HG02970 (cell line): ENCODE measurements around the gene PTPRA.
"Not testable (repeated sequence)": the region's sequence is repeated elsewhere in the genome, so short reads cannot be mapped to it uniquely, and the experiment has no call there.

ENCODE experiments used
- ATAC-seq: cut with Tn5 transposase; IDR thresholded peaks from one replicate; pipeline ENCODE4 v1.9.1; 2021; ENCODE audit warnings: mild to moderate bottlenecking, moderate library complexity, moderate number of reproducible peaks; ENCODE audit not compliant: unreplicated experiment, low FRiP score

PTPRA gene

DNA sequence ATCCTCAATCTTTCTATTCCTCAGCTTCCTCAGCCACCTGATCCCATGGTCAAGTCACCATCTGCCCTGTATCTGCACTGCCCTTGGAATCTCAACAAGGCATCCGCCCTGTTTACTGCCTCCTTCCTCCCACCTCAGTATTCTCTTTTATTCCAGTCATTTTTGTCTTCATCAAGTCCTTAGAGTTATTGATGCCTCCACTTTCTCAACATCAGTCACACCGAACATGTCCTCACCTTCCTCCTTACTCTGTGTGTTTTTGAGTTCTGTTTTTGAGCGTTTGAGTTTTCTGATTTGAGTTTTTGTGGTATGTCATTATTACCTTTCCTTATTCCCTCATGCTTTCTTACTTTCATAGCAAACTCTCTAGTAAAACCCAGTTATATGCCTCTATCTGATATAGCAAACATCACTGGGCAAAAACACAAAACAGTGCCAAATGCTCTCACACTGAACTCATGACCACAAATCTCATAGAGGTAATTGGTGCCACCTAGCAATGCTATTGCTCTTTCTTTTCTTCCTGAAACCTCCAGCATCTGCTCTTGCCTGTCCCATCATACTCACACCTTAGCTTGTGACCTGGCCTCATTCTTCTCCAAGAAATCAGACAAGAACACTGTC is 158.4 kb downstream of the PTPRA start:
- ATAC-seq = no peak

DNA sequence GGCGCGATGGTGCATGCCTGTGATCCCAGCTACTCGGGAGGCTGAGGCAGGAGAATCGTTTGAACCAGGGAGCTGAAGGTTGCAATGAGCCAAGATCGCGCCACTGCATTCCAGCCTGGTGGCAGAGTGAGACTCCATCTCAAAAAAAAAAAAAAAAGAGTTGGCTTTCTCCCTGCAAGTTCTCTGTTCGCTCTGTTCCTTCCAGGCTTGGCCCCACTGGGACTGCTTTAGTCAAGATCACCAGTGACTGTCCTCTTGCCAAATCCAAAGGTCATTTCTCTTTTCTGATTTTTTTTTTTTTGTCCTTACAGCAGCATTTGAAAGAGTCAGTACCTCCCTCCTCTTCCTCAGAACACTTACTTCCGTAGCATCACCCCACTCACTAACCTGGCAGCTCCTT is 159.3 kb downstream of the PTPRA start:
- no peak for ATAC-seq

DNA sequence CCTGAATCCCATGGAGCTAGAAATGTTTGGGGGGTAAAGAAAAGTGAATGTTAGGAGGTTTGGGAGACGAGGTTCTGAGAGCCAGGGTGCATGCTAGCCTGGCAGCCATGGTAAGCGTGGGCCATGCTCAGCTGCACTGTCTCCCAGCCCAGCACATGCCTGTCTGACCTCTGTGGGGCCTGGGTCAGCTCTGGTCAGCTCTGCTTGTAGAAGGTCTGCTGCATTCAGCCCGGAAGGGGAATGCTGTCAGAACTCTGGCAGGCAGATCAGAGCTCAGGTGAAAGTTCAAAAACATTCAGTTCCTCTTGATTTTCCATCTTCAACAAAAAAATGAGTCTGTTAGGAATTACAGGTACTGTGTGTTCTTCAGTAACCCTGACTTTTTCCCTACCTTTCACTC is 164.4 kb downstream of the PTPRA start:
- no peak for ATAC-seq

DNA sequence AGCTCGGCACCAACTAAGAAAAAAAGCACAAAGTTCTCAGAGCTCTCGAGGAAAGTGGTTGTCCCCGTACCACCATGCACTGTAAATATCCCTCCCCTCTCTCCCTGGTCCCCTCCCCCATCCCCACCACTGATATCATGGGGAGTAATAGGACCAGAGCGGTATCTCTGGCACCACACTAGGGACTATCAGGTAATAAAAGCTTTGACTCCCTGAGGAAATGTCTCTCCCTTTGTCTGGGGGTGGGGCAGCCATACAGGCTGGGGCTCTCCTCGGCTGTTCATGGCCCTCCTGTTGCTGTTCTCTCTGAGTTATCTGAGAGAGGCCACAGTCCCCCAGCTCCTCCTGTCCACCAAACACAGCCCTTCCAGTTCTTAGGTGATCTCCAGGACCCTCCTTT is 165.2 kb downstream of the PTPRA start:
- ATAC-seq = no peak

DNA sequence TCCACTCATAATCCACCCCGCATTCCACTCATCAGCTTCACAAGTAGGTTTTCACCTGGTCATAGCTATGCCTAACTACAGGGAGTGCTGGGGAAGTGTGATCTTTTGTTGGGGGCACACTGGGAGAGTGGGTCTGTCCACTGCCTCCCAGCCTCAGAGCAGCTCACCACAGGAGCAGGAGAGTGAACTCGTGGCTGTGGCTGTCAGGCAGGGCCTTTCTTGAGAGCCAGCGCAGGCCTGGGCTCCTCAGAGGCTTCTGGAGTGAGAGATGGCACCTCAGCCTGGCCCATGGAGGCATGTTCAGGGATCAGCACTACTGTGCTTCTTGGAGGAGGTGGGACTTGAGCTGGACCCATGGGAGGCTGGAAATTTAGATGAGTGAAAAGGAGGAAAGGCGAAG is 166.1 kb downstream of the PTPRA start:
- no peak for ATAC-seq

DNA sequence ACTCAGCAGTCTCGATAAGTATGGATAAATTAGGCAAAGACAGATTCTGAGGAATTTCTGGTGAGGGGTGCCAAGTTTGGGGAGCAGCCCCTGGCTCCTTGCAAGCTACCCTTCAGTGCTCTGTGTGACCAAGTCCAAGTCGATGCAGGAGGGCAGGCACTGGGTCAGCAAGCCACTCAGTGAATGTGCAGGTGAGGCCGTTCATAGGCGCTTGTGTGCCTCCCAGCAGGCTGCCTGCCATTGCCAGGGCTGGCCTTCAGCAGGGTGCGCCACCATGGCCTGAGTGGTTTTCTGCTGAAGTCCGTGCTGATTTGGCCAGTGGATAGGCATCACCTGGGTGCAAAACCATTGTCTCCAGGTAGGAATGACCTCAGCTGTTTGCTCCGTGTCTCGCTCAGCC is 166.8 kb downstream of the PTPRA start:
- ATAC-seq = no peak

DNA sequence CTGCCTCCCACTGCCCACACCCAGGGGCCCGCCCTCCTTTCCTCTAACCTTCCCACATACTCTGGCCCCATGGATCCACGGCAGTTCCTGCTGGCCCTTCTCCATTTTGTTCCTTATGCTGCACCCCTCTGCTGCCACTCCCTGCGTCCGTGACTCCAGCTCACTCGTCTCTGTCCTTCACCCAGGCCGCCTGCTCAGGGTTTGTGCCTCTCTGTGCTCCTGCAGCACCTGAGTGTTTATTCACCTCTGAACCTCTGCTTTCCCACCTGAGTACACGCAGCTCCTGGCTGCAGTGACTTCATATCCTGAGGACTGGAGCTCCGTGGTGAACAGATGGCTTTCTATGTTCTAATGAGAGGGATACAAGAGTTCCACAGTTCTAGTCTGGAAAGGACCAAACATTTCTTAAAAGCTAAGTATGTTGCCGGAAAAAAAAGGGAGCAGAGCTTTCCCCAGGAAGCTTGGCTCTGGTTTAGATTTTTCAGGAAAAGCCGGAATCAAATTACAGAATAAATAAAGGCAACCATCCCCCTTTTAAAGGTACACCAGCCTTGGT is 168.7 kb downstream of the PTPRA start:
- no peak for ATAC-seq

DNA sequence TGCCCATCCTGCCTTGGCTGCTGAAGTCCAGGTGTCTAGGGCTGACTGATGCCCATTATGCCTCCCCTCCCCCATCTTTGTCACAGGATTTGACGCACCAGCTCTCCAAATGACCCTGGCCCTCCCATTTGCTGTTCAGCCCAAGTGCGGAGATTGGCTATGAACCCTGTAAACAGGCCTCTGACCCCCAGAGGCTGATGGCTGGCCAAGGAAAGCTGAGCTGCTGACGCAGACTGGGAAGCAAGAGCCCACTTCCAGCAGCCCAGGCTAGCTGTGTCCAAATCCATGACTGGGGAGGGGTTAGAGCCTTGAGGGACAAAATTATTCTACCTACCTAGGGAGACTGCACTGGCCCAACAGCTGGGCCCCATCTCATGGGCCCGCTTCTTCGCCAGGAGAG is 169.3 kb downstream of the PTPRA start:
- ATAC-seq = no peak

DNA sequence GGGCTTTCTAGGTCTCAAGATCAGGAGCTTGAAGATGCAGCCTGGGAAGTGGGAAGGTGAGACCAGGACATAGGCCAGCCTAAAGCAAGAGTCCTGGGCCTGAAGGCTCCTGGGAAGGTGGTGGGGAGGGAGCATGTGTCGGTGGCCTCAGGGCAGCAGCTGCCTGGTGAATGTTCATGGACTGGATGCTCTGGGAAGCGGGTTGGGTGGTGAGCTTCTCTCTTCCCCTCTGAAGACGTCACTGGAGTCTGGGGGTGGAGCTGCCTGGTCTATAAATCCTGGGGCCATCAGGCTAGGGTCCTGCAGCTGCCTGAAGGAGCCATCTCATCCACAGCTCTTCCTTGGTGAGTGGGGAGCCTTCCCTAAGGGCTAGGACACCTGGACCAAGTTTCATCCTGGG is 170.0 kb downstream of the PTPRA start, which contains the start of gene GNRH2:
Gene GNRH2, plus strand, starts transcription at position 301 of the 400 bp plus-strand sequence. CDS start 793 bp downstream, outside the sequence.
- no peak for ATAC-seq

DNA sequence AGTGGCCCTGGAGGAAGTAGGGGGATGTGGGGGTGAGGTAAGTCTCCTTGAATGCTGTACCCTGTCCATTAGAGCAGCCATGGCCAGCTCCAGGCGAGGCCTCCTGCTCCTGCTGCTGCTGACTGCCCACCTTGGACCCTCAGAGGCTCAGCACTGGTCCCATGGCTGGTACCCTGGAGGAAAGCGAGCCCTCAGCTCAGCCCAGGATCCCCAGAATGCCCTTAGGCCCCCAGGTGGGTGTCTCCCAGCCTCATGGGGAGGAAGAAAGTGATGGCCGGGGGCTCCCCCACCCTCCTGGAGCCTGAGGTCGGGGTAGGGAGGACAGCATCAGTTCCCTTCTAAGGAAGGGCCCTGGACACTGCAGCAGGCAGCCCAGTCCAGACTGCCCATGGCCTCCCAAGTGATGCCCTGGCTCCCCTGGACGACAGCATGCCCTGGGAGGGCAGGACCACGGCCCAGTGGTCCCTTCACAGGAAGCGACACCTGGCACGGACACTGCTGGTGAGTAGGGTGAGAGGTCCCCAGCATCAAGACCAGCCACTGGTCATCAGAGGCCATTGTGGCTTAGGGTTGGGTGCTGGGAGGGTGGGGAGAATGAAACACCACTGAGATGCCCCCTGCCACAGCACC is 171.2 kb downstream of the PTPRA start:
- no peak for ATAC-seq

DNA sequence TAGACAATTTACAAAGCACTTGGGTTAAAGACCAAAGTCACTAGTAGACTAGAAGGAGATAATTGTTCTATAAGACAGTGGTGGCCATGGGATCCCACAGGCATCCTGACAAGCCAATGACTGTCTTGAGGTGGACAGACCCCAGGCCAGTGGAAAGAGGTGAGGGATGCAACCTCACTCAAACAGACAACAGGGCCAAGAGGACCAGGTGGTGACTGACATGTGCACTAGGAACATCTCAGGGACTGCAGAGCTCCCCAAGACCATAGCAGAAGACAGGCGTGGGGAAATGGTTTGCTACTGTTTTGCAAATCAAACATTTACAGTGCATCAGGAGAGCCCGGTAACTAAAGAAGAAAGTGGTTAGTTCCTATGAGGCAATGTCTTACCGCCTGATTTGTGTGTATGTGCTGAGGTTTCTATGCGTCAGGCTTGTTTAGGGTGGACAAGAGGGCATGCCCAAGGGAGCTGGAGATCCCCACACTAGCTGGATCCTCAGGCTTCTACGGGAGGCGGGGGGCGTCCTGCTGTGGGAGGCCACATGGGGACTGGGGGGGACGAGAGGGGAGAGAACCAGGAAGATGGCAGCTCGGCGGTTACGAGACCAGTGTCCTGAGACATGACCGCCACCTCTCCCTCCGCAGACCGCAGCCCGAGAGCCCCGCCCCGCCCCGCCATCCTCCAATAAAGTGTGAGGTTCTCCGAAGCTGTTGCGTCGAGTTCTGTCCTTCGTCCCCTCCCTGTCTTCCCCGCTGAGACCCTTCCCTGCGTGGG is 171.9 kb downstream of the PTPRA start:
- ATAC-seq = peak; percentile 36

DNA sequence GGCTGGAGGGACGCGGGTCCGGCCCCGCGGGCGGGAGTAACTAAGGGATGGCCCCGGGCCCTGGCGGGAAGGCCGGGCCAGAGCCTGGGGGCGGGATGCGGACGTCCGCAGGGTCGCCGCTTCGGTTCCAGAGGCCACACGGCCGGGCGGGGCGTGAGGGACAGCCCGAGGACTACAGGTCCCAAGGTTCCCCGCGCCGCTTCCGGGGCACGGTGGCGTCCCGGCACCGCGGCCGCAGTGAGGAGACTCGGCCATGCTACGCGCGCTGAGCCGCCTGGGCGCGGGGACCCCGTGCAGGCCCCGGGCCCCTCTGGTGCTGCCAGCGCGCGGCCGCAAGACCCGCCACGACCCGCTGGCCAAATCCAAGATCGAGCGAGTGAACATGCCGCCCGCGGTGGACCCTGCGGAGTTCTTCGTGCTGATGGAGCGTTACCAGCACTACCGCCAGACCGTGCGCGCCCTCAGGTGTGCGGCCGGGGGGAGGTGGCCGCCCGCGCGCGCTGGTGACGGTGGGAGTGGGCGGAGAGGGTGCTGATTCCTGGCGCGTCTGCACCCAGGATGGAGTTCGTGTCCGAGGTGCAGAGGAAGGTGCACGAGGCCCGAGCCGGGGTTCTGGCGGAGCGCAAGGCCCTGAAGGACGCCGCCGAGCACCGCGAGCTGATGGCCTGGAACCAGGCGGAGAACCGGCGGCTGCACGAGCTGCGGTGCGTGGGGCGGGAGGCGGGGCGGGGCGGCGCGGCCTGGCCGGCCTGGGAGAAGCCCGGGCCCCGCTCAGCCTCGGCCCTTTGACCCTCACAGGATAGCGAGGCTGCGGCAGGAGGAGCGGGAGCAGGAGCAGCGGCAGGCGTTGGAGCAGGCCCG is 172.8 kb downstream of the PTPRA start, which contains the start of gene MRPS26:
Gene MRPS26, plus strand, starts transcription at position 237 of the 861 bp plus-strand sequence. Its CDS starts 17 bp downstream, at position 254.
- ATAC-seq = peak; percentile 73

DNA sequence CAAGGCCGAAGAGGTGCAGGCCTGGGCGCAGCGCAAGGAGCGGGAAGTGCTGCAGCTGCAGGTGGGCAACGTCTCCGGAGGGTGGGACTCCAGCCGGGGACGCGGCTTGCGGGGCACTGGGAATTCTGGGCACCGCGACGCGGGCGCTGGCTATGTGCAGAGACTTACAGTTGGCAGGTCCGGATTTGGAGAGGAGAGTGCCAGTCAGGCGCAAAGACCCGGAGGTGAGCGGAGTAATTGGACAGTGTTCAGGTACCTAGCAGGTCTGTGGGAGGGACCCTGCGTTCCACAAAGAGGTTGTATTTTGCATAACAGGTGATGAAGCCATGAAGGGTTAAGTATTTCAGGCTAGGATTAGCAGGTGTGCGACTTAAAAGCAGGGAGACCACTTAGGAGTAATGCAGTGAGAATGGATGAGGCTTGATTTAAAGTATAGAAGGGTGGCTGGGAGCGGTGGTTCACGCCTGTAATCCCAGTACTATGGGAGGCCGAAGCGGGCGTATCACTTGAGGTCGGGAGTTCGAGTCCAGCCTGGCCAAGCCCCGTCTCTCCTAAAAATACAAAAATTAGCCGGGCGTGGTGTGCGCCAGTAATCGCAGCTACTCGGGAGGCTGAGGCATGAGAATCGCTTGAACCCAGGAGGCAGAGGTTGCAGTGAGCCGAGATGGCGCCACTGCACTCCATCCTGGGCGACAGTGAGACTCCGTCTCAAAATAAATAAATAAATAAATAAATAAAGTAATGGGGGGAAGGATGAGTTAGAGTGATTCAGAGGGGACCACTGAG is 173.6 kb downstream of the PTPRA start:
- no peak for ATAC-seq

DNA sequence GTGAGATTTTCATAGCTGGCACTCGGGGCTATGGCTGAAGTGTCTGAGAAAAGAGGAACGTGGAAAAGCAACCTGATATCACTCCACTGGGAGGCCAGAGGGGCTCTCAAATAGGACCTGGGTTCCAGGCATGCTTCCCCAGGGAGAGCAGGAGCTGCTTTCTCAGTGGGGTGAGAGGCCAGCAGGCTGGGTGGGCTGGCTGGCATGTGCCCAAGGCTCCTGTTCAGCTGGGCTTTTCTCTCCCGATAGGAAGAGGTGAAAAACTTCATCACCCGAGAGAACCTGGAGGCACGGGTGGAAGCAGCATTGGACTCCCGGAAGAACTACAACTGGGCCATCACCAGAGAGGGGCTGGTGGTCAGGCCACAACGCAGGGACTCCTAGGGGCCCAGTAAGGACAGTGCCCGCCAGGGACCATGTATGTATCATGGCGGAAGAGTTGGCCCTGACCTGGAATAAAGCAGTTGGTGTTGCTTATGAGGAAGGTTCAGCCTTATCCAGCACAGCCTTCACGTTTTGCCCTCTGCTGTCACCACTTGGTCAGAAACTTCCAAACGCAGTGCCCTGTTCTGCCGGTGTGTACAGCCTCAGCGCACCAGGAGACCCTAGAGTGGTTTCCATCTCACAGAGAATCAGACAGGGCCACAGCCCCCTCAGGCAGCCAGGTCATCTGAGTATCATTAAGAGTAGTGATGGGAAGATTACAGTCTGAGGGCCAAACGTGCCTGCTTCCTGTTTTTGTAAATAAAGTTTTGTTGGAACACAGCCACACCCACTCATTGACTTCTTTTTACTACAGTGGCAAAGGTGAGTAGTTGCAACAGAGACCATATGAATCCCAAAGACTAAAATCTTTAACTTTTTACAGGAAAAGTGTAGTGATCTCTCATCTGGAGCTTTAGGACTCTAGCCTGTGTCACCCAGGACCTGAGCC is 174.5 kb downstream of the PTPRA start:
- ATAC-seq = no peak

DNA sequence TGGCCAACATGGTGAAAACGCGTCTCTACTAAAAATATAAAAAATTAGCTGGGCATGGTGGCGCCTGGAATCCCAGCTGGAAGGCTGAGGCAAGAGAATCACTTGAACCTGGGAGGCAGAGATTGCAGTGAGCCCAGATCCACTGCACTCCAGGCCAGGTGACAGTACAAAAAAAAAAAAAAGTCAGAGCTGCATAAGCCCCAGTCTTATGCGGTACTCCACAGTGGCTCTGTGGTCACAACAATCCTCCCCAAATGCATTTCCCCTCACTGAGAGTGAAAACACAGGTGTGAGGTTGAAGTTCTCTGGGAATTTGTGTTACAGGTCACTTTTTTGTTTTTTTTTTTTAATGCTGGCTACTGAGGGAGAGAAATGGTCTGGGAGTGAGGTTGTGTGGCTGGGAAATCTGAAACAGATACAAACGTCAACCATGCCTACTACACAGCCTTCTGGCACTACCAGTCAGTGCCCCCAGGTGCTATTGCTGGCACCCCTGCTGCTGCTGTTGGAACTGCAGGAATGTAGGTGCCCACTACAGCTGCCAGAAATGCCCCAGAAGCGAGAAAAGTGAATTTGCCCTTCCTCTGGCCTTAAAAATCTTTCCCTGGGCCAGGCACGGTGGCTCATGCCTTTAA is 178.2 kb downstream of the PTPRA start:
- no peak for ATAC-seq

DNA sequence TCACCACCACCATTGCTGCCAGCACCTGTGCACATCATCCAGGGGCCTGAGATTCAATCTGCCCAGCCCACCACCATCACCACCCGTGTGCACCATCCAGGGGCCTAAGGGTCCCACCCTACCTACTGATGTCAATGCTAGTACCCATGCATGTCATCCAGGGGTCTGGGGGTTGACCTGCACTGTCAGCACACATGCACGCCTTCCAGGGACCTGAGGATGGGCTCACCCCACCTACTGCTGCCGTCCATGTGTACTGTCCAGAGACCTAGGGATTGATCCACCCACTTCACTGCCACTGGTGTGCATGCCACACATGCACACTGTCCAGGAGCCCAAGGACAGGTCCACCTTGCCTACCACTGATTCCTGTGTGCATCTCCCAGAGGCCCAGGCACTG is 186.2 kb downstream of the PTPRA start:
- ATAC-seq = no peak

DNA sequence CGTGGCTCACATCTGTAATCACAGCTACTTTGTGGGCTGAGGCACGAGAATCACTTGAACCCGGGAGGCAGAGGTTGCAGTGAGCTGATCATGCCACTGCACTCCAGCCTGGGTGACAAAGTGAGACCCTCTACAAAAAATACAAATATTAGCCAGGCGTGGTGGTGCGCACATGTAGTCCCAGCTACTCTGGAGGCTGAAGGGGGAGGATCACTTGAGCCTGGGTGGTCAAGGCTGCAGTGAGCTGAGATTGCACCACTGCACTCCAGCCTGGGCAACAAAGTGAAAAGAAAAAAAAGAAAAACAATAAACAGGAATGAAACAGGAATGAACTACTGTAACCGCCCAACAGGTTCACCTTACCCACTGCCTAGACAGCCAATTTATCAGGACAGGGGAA is 190.8 kb downstream of the PTPRA start:
- not testable (repeated sequence) for ATAC-seq
